Uterus (tissue), 4 donors: ENCODE results near the gene SLC12A1. TPM values are rescaled to one million over a fixed set of nuclear protein-coding genes. Genes with fewer than 3 reads are reported as not detected.

Source experiments
- DNase-seq, 2 donors: peaks; one replicate each; pipeline ENCODE4 v3.0.0-alpha.2; 2019 to 2020
- H3K27ac ChIP-seq, 2 donors: fragments of 200-600 bp; sonication (generic); 1 replicate in 1 of 2; 2 replicates in 1 of 2; pipeline ENCODE4 v1.5.1; 2016 to 2018
- H3K27me3 ChIP-seq, 2 donors: fragments of 200-600 bp; sonication (generic); one replicate each; pipeline ENCODE4 v1.5.1; 2018 to 2019; ENCODE audit warnings: control low read depth in 1 of 2
- H3K36me3 ChIP-seq, 2 donors: fragments of 200-600 bp; sonication (generic); one replicate each; pipeline ENCODE4 v1.5.1; 2019; ENCODE audit warnings: control low read depth in 1 of 2
- H3K4me1 ChIP-seq, 2 donors: fragments of 200-600 bp; sonication (generic); one replicate each; pipeline ENCODE4 v1.5.1; 2018 to 2019; ENCODE audit warnings: control low read depth in 1 of 2
- H3K4me3 ChIP-seq, 2 donors: fragments of 200-600 bp; sonication (generic); 1 replicate in 1 of 2; 2 replicates in 1 of 2; pipeline ENCODE4 v1.5.1; 2018 to 2019; ENCODE audit warnings: mild to moderate bottlenecking in 1 of 2
- H3K9me3 ChIP-seq, 2 donors: fragments of 200-600 bp; sonication (generic); one replicate each; pipeline ENCODE4 v1.5.1; 2019; ENCODE audit warnings: control low read depth in 1 of 2
- POLR2A ChIP-seq, 2 donors: fragments of 450-650 bp; IDR thresholded peaks; one replicate each; pipeline ENCODE4 v1.6.1; 2016; ENCODE audit warnings: antibody characterized with exemption in 2 of 2, mild to moderate bottlenecking in 1 of 2, moderate library complexity in 1 of 2
- intact Hi-C: fragments of 100-400 bp; cut with DNase I; formaldehyde crosslinking; loops from one replicate; pipeline ENCODE4 v1.15.1; 2023; ENCODE audit warnings: low total_unique reads
- total RNA-seq, 4 donors: library from RNA; depleted of rRNA in 3 of 4; stranded (reverse); fragments of >200 nt in 3 of 4; gene quantifications; one replicate each; pipeline versions ENCODE4 v1.1.0 to v1.2.4, GENCODE V29; 2014 to 2023
- TF ChIP-seq, protein P1 (sequence below), 4 experiments: fragments of 200-600 bp in 2 of 4; fragments of 450-650 bp in 2 of 4; sonication (generic) in 2 of 4; IDR thresholded peaks; one replicate each; pipeline ENCODE4 v1.5.1; 2016 to 2019; ENCODE audit warnings: antibody characterized with exemption in 4 of 4, mild to moderate bottlenecking in 2 of 4, moderate library complexity in 1 of 4
- donor health status: DM: yes; HTN: yes; CAD: no.

Gene SLC12A1
- total RNA-seq, 4 donors from 2014 or later = 0.41 TPM; not detected in 3

DNA sequence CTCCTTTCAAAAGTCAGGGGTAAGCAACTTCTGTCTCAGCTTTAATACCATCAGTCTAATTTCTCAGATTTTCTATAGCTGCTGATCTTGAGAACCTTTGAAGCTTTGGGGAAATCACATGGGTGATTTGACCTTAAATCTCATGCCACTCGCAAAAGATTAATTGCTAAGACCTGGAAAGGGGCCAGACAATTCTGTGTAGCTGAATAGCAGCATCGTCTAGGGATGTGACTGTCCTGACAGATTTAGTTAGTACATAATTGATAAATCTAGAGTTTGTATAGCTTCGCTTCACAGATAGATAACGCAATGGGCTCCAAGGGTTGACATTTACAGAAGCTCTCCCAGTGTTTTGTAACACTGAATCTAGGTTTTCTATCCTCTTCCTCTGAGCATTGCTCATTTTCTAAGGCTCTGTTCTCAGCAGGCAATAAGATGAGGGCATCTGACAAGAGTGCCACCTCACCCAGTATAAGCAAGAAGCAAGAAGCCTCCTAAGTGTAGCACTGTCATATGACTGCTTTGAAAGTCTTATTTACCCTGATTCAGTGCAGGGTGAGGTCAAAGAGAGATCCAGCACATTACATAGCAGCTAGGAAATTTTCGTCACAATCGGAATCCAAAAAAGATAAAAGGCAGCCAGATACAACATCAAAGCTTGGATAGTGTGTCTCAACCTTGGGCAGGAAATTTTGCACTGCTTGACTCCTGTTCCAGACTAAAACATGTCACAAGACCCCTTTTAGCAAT lies 77.5 kb downstream of the SLC12A1 start:
- Histone ChIP-seq H3K27ac (no peak overlapping the region), H3K4me3 (no peak overlapping the region), H3K4me1 (no peaks in the 10 kb centered on the region), H3K9me3 (no peaks in the 10 kb centered on the region), H3K27me3 (no peaks in the 10 kb centered on the region), H3K36me3 (no peaks in the 10 kb centered on the region)
- intact Hi-C loops = no loop called here
- TF ChIP-seq, protein P1, sequence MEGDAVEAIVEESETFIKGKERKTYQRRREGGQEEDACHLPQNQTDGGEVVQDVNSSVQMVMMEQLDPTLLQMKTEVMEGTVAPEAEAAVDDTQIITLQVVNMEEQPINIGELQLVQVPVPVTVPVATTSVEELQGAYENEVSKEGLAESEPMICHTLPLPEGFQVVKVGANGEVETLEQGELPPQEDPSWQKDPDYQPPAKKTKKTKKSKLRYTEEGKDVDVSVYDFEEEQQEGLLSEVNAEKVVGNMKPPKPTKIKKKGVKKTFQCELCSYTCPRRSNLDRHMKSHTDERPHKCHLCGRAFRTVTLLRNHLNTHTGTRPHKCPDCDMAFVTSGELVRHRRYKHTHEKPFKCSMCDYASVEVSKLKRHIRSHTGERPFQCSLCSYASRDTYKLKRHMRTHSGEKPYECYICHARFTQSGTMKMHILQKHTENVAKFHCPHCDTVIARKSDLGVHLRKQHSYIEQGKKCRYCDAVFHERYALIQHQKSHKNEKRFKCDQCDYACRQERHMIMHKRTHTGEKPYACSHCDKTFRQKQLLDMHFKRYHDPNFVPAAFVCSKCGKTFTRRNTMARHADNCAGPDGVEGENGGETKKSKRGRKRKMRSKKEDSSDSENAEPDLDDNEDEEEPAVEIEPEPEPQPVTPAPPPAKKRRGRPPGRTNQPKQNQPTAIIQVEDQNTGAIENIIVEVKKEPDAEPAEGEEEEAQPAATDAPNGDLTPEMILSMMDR (IDR thresholded peaks at IDR 0.05) = no peak
- no peak for DNase-seq

DNA sequence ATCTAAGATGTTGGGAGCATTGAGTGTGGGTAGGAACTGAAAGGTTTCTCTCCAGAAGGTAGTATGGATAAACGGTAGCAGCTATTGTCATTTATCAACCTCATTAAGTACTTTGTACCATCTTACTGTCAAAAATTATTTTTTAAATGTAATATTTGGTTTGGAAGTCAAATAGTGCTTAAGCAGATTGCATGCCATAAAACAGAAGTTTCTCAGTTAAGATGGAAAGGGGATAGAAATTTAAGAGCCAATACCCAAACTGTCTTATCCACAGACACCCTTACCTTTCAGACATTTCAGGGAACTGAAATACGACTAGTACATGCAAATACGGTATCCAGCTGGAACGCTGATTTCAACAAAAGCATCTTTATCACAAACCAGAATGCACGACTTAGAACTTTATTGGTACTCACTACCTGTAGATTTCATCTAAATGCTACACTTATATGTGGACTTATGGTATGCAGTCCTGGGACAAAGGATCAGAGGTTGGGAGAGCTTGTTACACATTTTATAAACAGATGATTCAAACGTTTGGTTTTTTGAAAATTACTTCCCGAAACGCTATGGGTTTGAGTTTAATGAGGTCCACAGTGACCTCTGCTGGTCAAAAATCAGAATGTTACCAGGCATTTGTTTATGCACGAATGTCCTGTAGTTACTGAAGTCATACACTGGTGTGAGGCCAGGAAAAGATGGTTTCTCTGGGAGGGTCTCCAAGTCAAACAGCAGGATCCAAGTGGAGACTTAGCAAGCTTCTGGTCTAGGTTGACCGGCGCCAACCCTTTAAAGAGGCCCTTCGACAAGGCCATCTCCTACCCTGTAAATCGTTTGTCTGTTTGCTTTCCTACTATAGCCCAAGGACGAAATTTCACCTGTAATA lies 79.5 kb downstream of the SLC12A1 start:
- H3K27ac ChIP-seq = no peak overlapping the region
- no peaks in the 10 kb centered on the region for H3K9me3 ChIP-seq
- no peaks in the 10 kb centered on the region for H3K4me1 ChIP-seq
- H3K36me3 ChIP-seq = no peaks in the 10 kb centered on the region
- peak; percentile 17 to 43 for DNase-seq
- intact Hi-C loops = no loop called here
- H3K4me3 ChIP-seq = no peak overlapping the region
- H3K27me3 ChIP-seq = no peaks in the 10 kb centered on the region
- TF ChIP-seq, protein P1 (IDR thresholded peaks at IDR 0.05) = peak; percentile 59 to 67 (median 62)
- no peak for TF ChIP-seq POLR2A (IDR thresholded peaks at IDR 0.05)

DNA sequence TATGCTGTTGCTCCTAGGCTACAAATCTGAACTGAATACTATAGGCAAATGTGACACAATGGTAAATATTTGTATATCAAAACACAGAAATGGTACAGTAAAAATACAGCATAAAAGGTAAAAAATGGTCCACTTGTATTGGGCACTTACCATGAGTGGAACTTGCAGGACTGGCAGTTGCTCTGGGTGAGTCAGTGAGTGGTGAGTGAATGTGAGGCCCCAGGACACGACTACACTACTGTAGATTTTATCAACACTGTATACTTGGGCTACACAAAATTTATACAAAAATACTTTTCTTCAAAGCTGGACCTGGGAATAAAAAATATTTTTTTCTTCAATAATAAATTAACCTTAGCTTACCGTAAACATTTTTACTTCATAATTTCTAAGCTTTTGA lies 83.5 kb downstream of the SLC12A1 start:
- no peak for DNase-seq
- Histone ChIP-seq H3K27me3 (no peaks in the 10 kb centered on the region), H3K4me1 (no peaks in the 10 kb centered on the region), H3K4me3 (no peak overlapping the region), H3K36me3 (no peaks in the 10 kb centered on the region), H3K9me3 (no peaks in the 10 kb centered on the region), H3K27ac (no peak overlapping the region)
- intact Hi-C loops = no loop called here
- TF ChIP-seq, protein P1 (IDR thresholded peaks at IDR 0.05) = no peak
- no peak for TF ChIP-seq POLR2A (IDR thresholded peaks at IDR 0.05)

DNA sequence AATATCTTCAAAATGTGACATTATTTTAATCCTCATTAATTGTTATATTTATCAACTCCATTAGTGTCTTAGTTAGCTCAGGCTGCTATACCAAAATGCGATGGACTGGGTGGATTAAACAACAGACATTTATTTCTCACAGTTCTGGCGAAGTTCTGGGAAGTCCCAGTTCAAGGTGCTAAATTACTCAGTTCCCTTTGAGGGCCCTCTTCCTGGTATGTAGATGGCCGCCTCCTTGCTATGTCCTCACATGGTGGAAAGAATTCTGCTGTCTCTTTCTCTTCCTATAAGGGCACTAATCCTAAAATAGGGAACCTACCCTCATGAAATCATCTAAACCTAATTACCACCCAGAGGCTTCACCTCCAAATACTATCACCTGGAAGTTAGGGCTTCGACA lies 86.4 kb downstream of the SLC12A1 start:
- Histone ChIP-seq H3K27ac (no peak overlapping the region), H3K4me3 (no peak overlapping the region), H3K27me3 (no peaks in the 10 kb centered on the region), H3K9me3 (no peaks in the 10 kb centered on the region), H3K36me3 (no peaks in the 10 kb centered on the region), H3K4me1 (no peaks in the 10 kb centered on the region)
- no peak for DNase-seq
- intact Hi-C loops = no loop called here
- TF ChIP-seq, protein P1 (IDR thresholded peaks at IDR 0.05) = no peak
- no peak for TF ChIP-seq POLR2A (IDR thresholded peaks at IDR 0.05)

DNA sequence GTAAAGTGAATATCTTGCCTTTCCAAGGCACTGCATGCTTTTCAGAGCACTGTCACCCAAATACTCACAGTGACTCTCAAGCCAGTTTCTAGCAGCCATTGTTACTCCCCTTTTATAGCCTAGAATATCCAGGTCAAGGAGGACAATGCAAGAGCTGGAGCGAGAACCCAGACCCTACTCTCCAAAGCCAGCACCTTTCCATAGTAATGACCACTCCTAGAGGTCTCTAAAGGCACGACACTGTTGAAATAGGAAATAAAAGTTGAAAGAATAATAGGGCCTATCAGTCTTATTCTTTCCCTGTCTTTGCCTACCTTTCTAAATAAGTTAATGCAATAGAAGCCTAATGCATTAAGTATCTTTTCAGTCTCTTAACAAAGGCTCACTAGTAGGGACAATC lies 91.6 kb downstream of the SLC12A1 start:
- Histone ChIP-seq H3K9me3 (no peaks in the 10 kb centered on the region), H3K36me3 (no peaks in the 10 kb centered on the region), H3K4me1 (no peaks in the 10 kb centered on the region), H3K4me3 (no peak overlapping the region), H3K27me3 (no peaks in the 10 kb centered on the region), H3K27ac (no peak overlapping the region)
- DNase-seq = no peak
- intact Hi-C loops = no loop called here
- TF ChIP-seq, protein P1 (IDR thresholded peaks at IDR 0.05) = no peak
